Measurements from ENCODE around the gene ZC3H7A. TPM values are rescaled to one million over a fixed set of nuclear protein-coding genes. Genes with fewer than 3 reads are reported as not detected.

ZC3H7A gene
- total RNA-seq, 1 experiment from 2014 or later: 19.7 TPM

GRCh38 chr16:11774065-11774626 is 22.9 kb downstream of the ZC3H7A start:
- Histone ChIP-seq H3K4me3 (ENCODE audit: insufficient read depth, low read depth, low read length) (no peak overlapping the region), H3K27me3 (ENCODE audit: control insufficient read depth, insufficient read depth, low read length) (no peaks in the 10 kb centered on the region), H3K36me3 (replicated peaks; ENCODE audit: control insufficient read depth, insufficient read depth, low read length) (peaks cover 23% of the 10 kb centered on the region)
- DNase-seq: no peak

GRCh38 chr16:11768849-11769248 is 28.2 kb downstream of the ZC3H7A start:
- H3K36me3 ChIP-seq (replicated peaks; ENCODE audit: control insufficient read depth, insufficient read depth, low read length): peaks cover 30% of the 10 kb centered on the region
- DNase-seq: no peak

GRCh38 chr16:11762431-11762830 is 34.6 kb downstream of the ZC3H7A start:
- Histone ChIP-seq H3K4me3 (ENCODE audit: insufficient read depth, low read depth, low read length) (no peak overlapping the region), H3K36me3 (replicated peaks; ENCODE audit: control insufficient read depth, insufficient read depth, low read length) (peaks cover 27% of the 10 kb centered on the region), H3K27me3 (ENCODE audit: control insufficient read depth, insufficient read depth, low read length) (no peaks in the 10 kb centered on the region)
- no peak for DNase-seq

More at GRCh38 chr16:11768849-11769248, 28.2 kb downstream of the ZC3H7A start:
- Histone ChIP-seq H3K27me3 (ENCODE audit: control insufficient read depth, insufficient read depth, low read length) (no peaks in the 10 kb centered on the region), H3K4me3 (ENCODE audit: insufficient read depth, low read depth, low read length) (no peak overlapping the region)

GRCh38 chr16:11759997-11760396 is 37.1 kb downstream of the ZC3H7A start:
- Histone ChIP-seq H3K27me3 (ENCODE audit: control insufficient read depth, insufficient read depth, low read length) (no peaks in the 10 kb centered on the region), H3K36me3 (replicated peaks; ENCODE audit: control insufficient read depth, insufficient read depth, low read length) (peaks cover 26% of the 10 kb centered on the region), H3K4me3 (ENCODE audit: insufficient read depth, low read depth, low read length) (no peak overlapping the region)
- DNase-seq: no peak

- Histone ChIP-seq H3K27me3 (ENCODE audit: control insufficient read depth, insufficient read depth, low read length) (no peaks in the 10 kb centered on the region), H3K4me3 (ENCODE audit: insufficient read depth, low read depth, low read length) (no peak overlapping the region), H3K36me3 (replicated peaks; ENCODE audit: control insufficient read depth, insufficient read depth, low read length) (peaks cover 26% of the 10 kb centered on the region)
- DNase-seq: no peak
Measured at GRCh38 chr16:11759163-11759834, 37.8 kb downstream of the ZC3H7A start.

- no peak for DNase-seq
- Histone ChIP-seq H3K27me3 (ENCODE audit: control insufficient read depth, insufficient read depth, low read length) (no peaks in the 10 kb centered on the region), H3K36me3 (replicated peaks; ENCODE audit: control insufficient read depth, insufficient read depth, low read length) (peaks cover 28% of the 10 kb centered on the region), H3K4me3 (ENCODE audit: insufficient read depth, low read depth, low read length) (no peak overlapping the region)
Measured at GRCh38 chr16:11757671-11758545, 39.1 kb downstream of the ZC3H7A start.

GRCh38 chr16:11756248-11756647 is 40.8 kb downstream of the ZC3H7A start:
- Histone ChIP-seq H3K4me3 (ENCODE audit: insufficient read depth, low read depth, low read length) (no peak overlapping the region), H3K27me3 (ENCODE audit: control insufficient read depth, insufficient read depth, low read length) (no peaks in the 10 kb centered on the region), H3K36me3 (replicated peaks; ENCODE audit: control insufficient read depth, insufficient read depth, low read length) (peaks cover 33% of the 10 kb centered on the region)
- DNase-seq: no peak

GRCh38 chr16:11755022-11755760 is 41.9 kb downstream of the ZC3H7A start:
- Histone ChIP-seq H3K36me3 (replicated peaks; ENCODE audit: control insufficient read depth, insufficient read depth, low read length) (peaks cover 32% of the 10 kb centered on the region), H3K4me3 (ENCODE audit: insufficient read depth, low read depth, low read length) (no peak overlapping the region), H3K27me3 (ENCODE audit: control insufficient read depth, insufficient read depth, low read length) (no peaks in the 10 kb centered on the region)
- DNase-seq: no peak

GRCh38 chr16:11752856-11753255 is 44.2 kb downstream of the ZC3H7A start:
- DNase-seq: no peak
- H3K36me3 ChIP-seq (replicated peaks; ENCODE audit: control insufficient read depth, insufficient read depth, low read length): peaks cover 33% of the 10 kb centered on the region
- H3K4me3 ChIP-seq (ENCODE audit: insufficient read depth, low read depth, low read length): no peak overlapping the region
- H3K27me3 ChIP-seq (ENCODE audit: control insufficient read depth, insufficient read depth, low read length): no peaks in the 10 kb centered on the region

GRCh38 chr16:11750056-11750455 is 47.0 kb downstream of the ZC3H7A start:
- H3K36me3 ChIP-seq (replicated peaks; ENCODE audit: control insufficient read depth, insufficient read depth, low read length): peaks cover 22% of the 10 kb centered on the region
- no peak for DNase-seq
- no peaks in the 10 kb centered on the region for H3K27me3 ChIP-seq (ENCODE audit: control insufficient read depth, insufficient read depth, low read length)
- no peak overlapping the region for H3K4me3 ChIP-seq (ENCODE audit: insufficient read depth, low read depth, low read length)

GRCh38 chr16:11748404-11749254 is 48.4 kb downstream of the ZC3H7A start:
- peak; percentile 46 for DNase-seq
- no peaks in the 10 kb centered on the region for H3K27me3 ChIP-seq (ENCODE audit: control insufficient read depth, insufficient read depth, low read length)
- peaks cover 20% of the 10 kb centered on the region for H3K36me3 ChIP-seq (replicated peaks; ENCODE audit: control insufficient read depth, insufficient read depth, low read length)
- no peak overlapping the region for H3K4me3 ChIP-seq (ENCODE audit: insufficient read depth, low read depth, low read length)

GRCh38 chr16:11747949-11748403 is 49.1 kb downstream of the ZC3H7A start:
- DNase-seq: no peak
- peaks cover 17% of the 10 kb centered on the region for H3K36me3 ChIP-seq (replicated peaks; ENCODE audit: control insufficient read depth, insufficient read depth, low read length)
- H3K27me3 ChIP-seq (ENCODE audit: control insufficient read depth, insufficient read depth, low read length): no peaks in the 10 kb centered on the region
- no peak overlapping the region for H3K4me3 ChIP-seq (ENCODE audit: insufficient read depth, low read depth, low read length)

GRCh38 chr16:11744075-11744470 is 53.0 kb downstream of the ZC3H7A start:
- DNase-seq: no peak
- Histone ChIP-seq H3K4me3 (ENCODE audit: insufficient read depth, low read depth, low read length) (no peak overlapping the region), H3K27me3 (ENCODE audit: control insufficient read depth, insufficient read depth, low read length) (no peaks in the 10 kb centered on the region), H3K36me3 (replicated peaks; ENCODE audit: control insufficient read depth, insufficient read depth, low read length) (no peaks in the 10 kb centered on the region)

All from H7 (cell line).